ENCODE data around the gene CAP2. TPM values are rescaled to one million over a fixed set of nuclear protein-coding genes. Genes with fewer than 3 reads are reported as not detected.

CAP2 gene
- total RNA-seq, 1 donor = 49.7 TPM

DNA sequence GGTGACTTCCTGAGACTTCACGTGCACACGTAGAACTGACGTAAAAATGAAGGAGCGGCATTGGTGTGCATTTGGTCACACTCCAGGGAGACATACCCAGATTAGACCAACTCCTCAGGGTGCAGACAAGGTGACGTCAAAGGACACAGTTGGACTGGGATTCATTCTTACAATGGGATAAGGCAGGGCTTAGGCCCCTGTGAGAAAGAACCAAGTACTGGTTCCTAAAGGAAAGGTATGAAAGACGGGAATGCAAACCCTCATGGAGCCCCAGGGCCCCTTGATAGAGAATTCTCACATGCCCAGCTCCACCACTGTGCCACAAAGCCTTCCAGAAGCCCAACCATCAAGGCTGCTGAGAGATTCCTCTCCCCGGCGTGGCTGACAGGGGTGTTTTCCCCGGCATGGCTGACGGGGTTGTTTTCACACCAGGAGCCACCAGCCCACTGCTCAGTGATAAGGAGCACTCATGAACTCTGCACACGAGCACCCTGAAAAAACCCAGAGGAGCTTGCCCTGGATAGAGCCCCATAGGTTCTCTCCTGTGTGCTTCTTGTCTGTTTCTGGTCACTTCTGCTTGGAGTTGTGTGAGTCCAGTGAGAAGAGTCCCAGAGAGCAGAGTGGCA, 90.1 kb downstream of the CAP2 start:
- no peak for DNase-seq (ENCODE audit: low read depth)
- TF ChIP-seq CTCF (IDR thresholded peaks at IDR 0.05; ENCODE audit: insufficient read depth, low read depth, low read length) = no peak
- H3K4me3 ChIP-seq (ENCODE audit: low read depth, low read length) = no peak overlapping the region

DNA sequence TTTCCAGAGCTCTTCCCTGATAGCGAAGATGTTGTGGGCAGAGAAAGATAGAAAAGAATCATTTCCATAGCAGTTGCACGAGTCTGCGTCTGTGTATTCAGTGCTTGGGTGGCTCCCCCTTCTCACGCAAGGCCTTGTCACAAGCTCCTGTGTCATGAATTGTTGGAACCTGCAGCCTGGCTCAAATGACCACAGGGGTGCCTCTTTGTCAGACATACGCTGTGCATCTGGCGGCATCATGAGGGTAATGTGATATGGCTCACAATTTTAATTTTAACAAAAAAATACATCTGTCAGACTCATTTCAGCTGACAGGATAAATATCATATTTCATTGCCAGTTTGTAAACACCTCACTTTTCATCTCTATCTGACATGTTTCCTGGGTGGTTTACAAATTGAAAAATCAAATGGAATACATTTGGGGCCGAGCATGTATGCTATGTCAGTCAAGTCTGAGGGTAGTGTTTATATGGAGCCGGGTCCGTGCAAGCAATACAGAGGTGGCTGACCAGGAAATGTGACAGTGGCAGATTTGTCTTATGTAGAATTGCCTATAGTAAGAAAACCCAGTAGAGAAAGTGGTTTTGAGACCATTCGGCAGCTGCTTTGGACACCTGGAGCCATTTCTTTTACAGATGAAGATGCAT, 90.9 kb downstream of the CAP2 start:
- no peak for DNase-seq (ENCODE audit: low read depth)
- no peak for TF ChIP-seq CTCF (IDR thresholded peaks at IDR 0.05; ENCODE audit: insufficient read depth, low read depth, low read length)

GRCh38 chr6:17485181-17485580, 91.8 kb downstream of the CAP2 start:
- no peak for TF ChIP-seq CTCF (IDR thresholded peaks at IDR 0.05; ENCODE audit: insufficient read depth, low read depth, low read length)
- no peak overlapping the region for H3K4me3 ChIP-seq (ENCODE audit: low read depth, low read length)
- no peak for DNase-seq (ENCODE audit: low read depth)

More for the DNA sequence above, 90.9 kb downstream of the CAP2 start:
- no peak overlapping the region for H3K4me3 ChIP-seq (ENCODE audit: low read depth, low read length)

GRCh38 chr6:17485946-17486345, 92.6 kb downstream of the CAP2 start:
- H3K4me3 ChIP-seq (ENCODE audit: low read depth, low read length) = no peak overlapping the region
- TF ChIP-seq CTCF (IDR thresholded peaks at IDR 0.05; ENCODE audit: insufficient read depth, low read depth, low read length) = no peak
- DNase-seq (ENCODE audit: low read depth) = no peak

DNA sequence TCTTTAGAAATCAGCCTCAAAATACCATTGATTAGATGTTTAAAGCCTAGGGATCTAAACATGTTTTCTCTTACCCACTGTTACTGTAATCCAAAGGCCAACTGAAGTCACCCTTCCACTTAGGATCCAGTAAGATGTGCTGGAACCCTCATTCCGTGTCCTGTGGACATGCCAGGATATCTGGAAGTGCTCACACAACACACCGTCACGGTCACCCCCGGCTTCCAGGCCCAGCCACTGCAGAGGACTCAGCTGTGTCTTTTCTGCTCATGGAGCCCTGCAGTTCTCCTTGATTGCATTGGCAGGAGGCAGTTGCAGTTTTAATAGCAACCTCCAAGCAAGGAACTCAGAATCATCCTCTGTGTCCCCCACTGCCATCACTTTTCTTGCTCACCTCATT, 93.3 kb downstream of the CAP2 start:
- no peak overlapping the region for H3K4me3 ChIP-seq (ENCODE audit: low read depth, low read length)
- no peak for TF ChIP-seq CTCF (IDR thresholded peaks at IDR 0.05; ENCODE audit: insufficient read depth, low read depth, low read length)
- DNase-seq (ENCODE audit: low read depth) = no peak

DNA sequence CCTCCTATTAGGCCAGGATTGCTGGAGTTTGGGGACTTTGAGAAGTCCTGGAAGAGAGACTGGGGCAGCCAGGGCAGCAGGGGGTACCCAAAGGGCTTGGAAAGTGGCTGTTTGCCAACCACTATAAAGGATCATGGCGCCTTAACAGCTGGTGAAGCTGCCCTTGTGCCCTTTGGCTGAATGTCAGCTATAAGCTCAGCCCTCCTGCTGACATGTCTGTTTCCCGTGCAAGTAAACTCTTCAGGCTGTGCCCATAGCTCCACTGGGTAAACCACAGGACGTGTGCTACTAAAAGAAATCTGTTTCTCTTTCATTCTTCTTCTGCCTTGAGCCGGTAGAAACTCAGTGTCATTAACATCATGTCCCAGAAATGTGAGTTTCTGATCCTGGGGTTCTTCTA, 97.3 kb downstream of the CAP2 start:
- DNase-seq (ENCODE audit: low read depth) = no peak
- no peak for TF ChIP-seq CTCF (IDR thresholded peaks at IDR 0.05; ENCODE audit: insufficient read depth, low read depth, low read length)
- H3K4me3 ChIP-seq (ENCODE audit: low read depth, low read length) = no peak overlapping the region

All from fibroblast of villous mesenchyme (primary cell).